Activated naive CD8-positive, alpha-beta T cell treated with anti-CD3 and anti-CD28 coated beads for 36 hours (primary cell): ENCODE measurements around the gene NCSTN. TPM values are rescaled to one million over a fixed set of nuclear protein-coding genes. Genes with fewer than 3 reads are reported as not detected.

Source experiments
- DNase-seq: peaks from one replicate; pipeline ENCODE4 v3.0.0; 2021
- H3K27ac Mint-ChIP-seq: one replicate; pipeline ENCODE4 v1.8.0; 2022; ENCODE audit warnings: mild to moderate bottlenecking, moderate library complexity, mixed read lengths
- H3K27me3 Mint-ChIP-seq: one replicate; pipeline ENCODE4 v1.8.0; 2022; ENCODE audit warnings: mild to moderate bottlenecking, mixed read lengths
- H3K36me3 Mint-ChIP-seq: one replicate; pipeline ENCODE4 v1.8.0; 2021; ENCODE audit warnings: mild to moderate bottlenecking, mixed read lengths
- H3K4me1 Mint-ChIP-seq: one replicate; pipeline ENCODE4 v1.8.0; 2021; ENCODE audit warnings: mixed read lengths
- H3K4me3 Mint-ChIP-seq: one replicate; pipeline ENCODE4 v1.8.0; 2022; ENCODE audit warnings: mild to moderate bottlenecking, moderate library complexity, mixed read lengths
- H3K9me3 Mint-ChIP-seq: one replicate; pipeline ENCODE4 v1.8.0; 2022; ENCODE audit warnings: mixed read lengths
- total RNA-seq, 2 experiments: library from RNA; stranded (reverse); gene quantifications; one replicate each; pipeline ENCODE4 v1.2.3, GENCODE V29; 2021

The NCSTN gene
- 10 to 100 TPM; 49.5 to 53.5 TPM for total RNA-seq

GRCh38 chr1:160342953-160343869 is at the start of gene NCSTN, which contains the start of gene COPA:
Gene NCSTN (plus strand): TSS chr1:160343383. CDS start chr1:160343397, 14 bp downstream.
Gene COPA (minus strand): TSS chr1:160343250. CDS start chr1:160343170, 80 bp downstream.
- H3K27ac Mint-ChIP-seq = peak within 1 kb of the TSS; percentile 100
- H3K4me1 Mint-ChIP-seq = peaks cover 42% of the 10 kb centered on the region
- no peaks in the 10 kb centered on the region for H3K9me3 Mint-ChIP-seq
- no peaks in the 10 kb centered on the region for H3K27me3 Mint-ChIP-seq
- peak; percentile 90 for DNase-seq
- peak within 1 kb of the TSS; percentile 100 for H3K4me3 Mint-ChIP-seq
- peaks cover 20% of the 10 kb centered on the region for H3K36me3 Mint-ChIP-seq

- Mint-ChIP-seq H3K36me3 (peaks cover 25% of the 10 kb centered on the region), H3K27ac (no peak overlapping the region), H3K4me3 (no peak overlapping the region), H3K27me3 (no peaks in the 10 kb centered on the region), H3K4me1 (peaks cover 3% of the 10 kb centered on the region), H3K9me3 (no peaks in the 10 kb centered on the region)
- DNase-seq = no peak
These were observed 47.1 kb upstream of the NCSTN start for GRCh38 chr1:160296036-160296435.

GRCh38 chr1:160300173-160300572 is 43.0 kb upstream of the NCSTN start:
- Mint-ChIP-seq H3K36me3 (peaks cover 26% of the 10 kb centered on the region), H3K27ac (no peak overlapping the region)
- DNase-seq = no peak

GRCh38 chr1:160307118-160307791 is 35.9 kb upstream of the NCSTN start:
- Mint-ChIP-seq H3K9me3 (no peaks in the 10 kb centered on the region), H3K27me3 (no peaks in the 10 kb centered on the region), H3K4me3 (no peak overlapping the region), H3K27ac (no peak overlapping the region), H3K36me3 (peaks cover 14% of the 10 kb centered on the region), H3K4me1 (peaks cover 2% of the 10 kb centered on the region)
- no peak for DNase-seq

More at GRCh38 chr1:160300173-160300572, 43.0 kb upstream of the NCSTN start:
- no peaks in the 10 kb centered on the region for H3K27me3 Mint-ChIP-seq
- no peak overlapping the region for H3K4me3 Mint-ChIP-seq
- H3K4me1 Mint-ChIP-seq = no peaks in the 10 kb centered on the region
- H3K9me3 Mint-ChIP-seq = no peaks in the 10 kb centered on the region

- Mint-ChIP-seq H3K4me1 (peaks cover 2% of the 10 kb centered on the region), H3K36me3 (peaks cover 17% of the 10 kb centered on the region), H3K4me3 (no peak overlapping the region), H3K27ac (no peak overlapping the region), H3K27me3 (no peaks in the 10 kb centered on the region), H3K9me3 (no peaks in the 10 kb centered on the region)
- no peak for DNase-seq
These were observed 34.6 kb upstream of the NCSTN start for GRCh38 chr1:160308451-160309184.

GRCh38 chr1:160309185-160309557 is 34.0 kb upstream of the NCSTN start:
- no peak overlapping the region for H3K27ac Mint-ChIP-seq
- peaks cover 17% of the 10 kb centered on the region for H3K36me3 Mint-ChIP-seq
- no peak for DNase-seq
- H3K4me3 Mint-ChIP-seq = no peak overlapping the region
- no peaks in the 10 kb centered on the region for H3K9me3 Mint-ChIP-seq
- H3K4me1 Mint-ChIP-seq = peaks cover 2% of the 10 kb centered on the region
- no peaks in the 10 kb centered on the region for H3K27me3 Mint-ChIP-seq

- no peak overlapping the region for H3K27ac Mint-ChIP-seq
- no peak for DNase-seq
- no peak overlapping the region for H3K4me3 Mint-ChIP-seq
- H3K27me3 Mint-ChIP-seq = no peaks in the 10 kb centered on the region
- H3K36me3 Mint-ChIP-seq = peaks cover 21% of the 10 kb centered on the region
- peaks cover 2% of the 10 kb centered on the region for H3K4me1 Mint-ChIP-seq
- H3K9me3 Mint-ChIP-seq = no peaks in the 10 kb centered on the region
These were observed 33.6 kb upstream of the NCSTN start for GRCh38 chr1:160309571-160309970.

GRCh38 chr1:160315359-160315758 is 27.8 kb upstream of the NCSTN start:
- H3K27me3 Mint-ChIP-seq = no peaks in the 10 kb centered on the region
- DNase-seq = no peak
- no peak overlapping the region for H3K4me3 Mint-ChIP-seq
- peak overlapping the region; percentile 16 for H3K27ac Mint-ChIP-seq
- H3K36me3 Mint-ChIP-seq = peaks cover 62% of the 10 kb centered on the region
- H3K4me1 Mint-ChIP-seq = peaks cover 19% of the 10 kb centered on the region
- peaks cover 8% of the 10 kb centered on the region for H3K9me3 Mint-ChIP-seq

GRCh38 chr1:160322831-160323230 is 20.4 kb upstream of the NCSTN start:
- peaks cover 9% of the 10 kb centered on the region for H3K4me1 Mint-ChIP-seq
- H3K27me3 Mint-ChIP-seq = no peaks in the 10 kb centered on the region
- H3K27ac Mint-ChIP-seq = no peak overlapping the region
- no peaks in the 10 kb centered on the region for H3K9me3 Mint-ChIP-seq
- DNase-seq = no peak
- H3K4me3 Mint-ChIP-seq = no peak overlapping the region
- peaks cover 35% of the 10 kb centered on the region for H3K36me3 Mint-ChIP-seq

GRCh38 chr1:160325252-160325651 is 17.9 kb upstream of the NCSTN start:
- Mint-ChIP-seq H3K9me3 (no peaks in the 10 kb centered on the region), H3K36me3 (peaks cover 24% of the 10 kb centered on the region), H3K27ac (no peak overlapping the region), H3K4me3 (no peak overlapping the region), H3K4me1 (peaks cover 2% of the 10 kb centered on the region), H3K27me3 (no peaks in the 10 kb centered on the region)
- no peak for DNase-seq

- no peak overlapping the region for H3K27ac Mint-ChIP-seq
- H3K4me3 Mint-ChIP-seq = no peak overlapping the region
- no peaks in the 10 kb centered on the region for H3K27me3 Mint-ChIP-seq
- peaks cover 22% of the 10 kb centered on the region for H3K36me3 Mint-ChIP-seq
- H3K4me1 Mint-ChIP-seq = no peaks in the 10 kb centered on the region
- no peaks in the 10 kb centered on the region for H3K9me3 Mint-ChIP-seq
- no peak for DNase-seq
These were observed 16.8 kb upstream of the NCSTN start for GRCh38 chr1:160326418-160326817.

- H3K4me3 Mint-ChIP-seq = no peak overlapping the region
- H3K36me3 Mint-ChIP-seq = peaks cover 17% of the 10 kb centered on the region
- H3K9me3 Mint-ChIP-seq = no peaks in the 10 kb centered on the region
- DNase-seq = no peak
- H3K27ac Mint-ChIP-seq = no peak overlapping the region
- no peaks in the 10 kb centered on the region for H3K4me1 Mint-ChIP-seq
- H3K27me3 Mint-ChIP-seq = no peaks in the 10 kb centered on the region
These were observed 15.0 kb upstream of the NCSTN start for GRCh38 chr1:160328184-160328583.

- Mint-ChIP-seq H3K36me3 (peaks cover 13% of the 10 kb centered on the region), H3K4me1 (peaks cover 1% of the 10 kb centered on the region), H3K4me3 (no peak overlapping the region), H3K9me3 (no peaks in the 10 kb centered on the region), H3K27ac (no peak overlapping the region), H3K27me3 (no peaks in the 10 kb centered on the region)
- no peak for DNase-seq
These were observed 13.1 kb upstream of the NCSTN start for GRCh38 chr1:160330119-160330518.

GRCh38 chr1:160332516-160332915 is 10.7 kb upstream of the NCSTN start:
- H3K36me3 Mint-ChIP-seq = peaks cover 7% of the 10 kb centered on the region
- H3K4me1 Mint-ChIP-seq = peaks cover 1% of the 10 kb centered on the region
- DNase-seq = no peak
- H3K9me3 Mint-ChIP-seq = no peaks in the 10 kb centered on the region
- no peaks in the 10 kb centered on the region for H3K27me3 Mint-ChIP-seq
- H3K27ac Mint-ChIP-seq = no peak overlapping the region
- no peak overlapping the region for H3K4me3 Mint-ChIP-seq

GRCh38 chr1:160338580-160338979 is 4.6 kb upstream of the NCSTN start:
- H3K27ac Mint-ChIP-seq = no peak overlapping the region
- H3K4me1 Mint-ChIP-seq = peaks cover 24% of the 10 kb centered on the region
- no peaks in the 10 kb centered on the region for H3K27me3 Mint-ChIP-seq
- H3K4me3 Mint-ChIP-seq = no peak overlapping the region
- H3K9me3 Mint-ChIP-seq = no peaks in the 10 kb centered on the region
- H3K36me3 Mint-ChIP-seq = peaks cover 10% of the 10 kb centered on the region
- DNase-seq = no peak
